ENCODE data around the gene CEP152.

The CEP152 gene

DNA sequence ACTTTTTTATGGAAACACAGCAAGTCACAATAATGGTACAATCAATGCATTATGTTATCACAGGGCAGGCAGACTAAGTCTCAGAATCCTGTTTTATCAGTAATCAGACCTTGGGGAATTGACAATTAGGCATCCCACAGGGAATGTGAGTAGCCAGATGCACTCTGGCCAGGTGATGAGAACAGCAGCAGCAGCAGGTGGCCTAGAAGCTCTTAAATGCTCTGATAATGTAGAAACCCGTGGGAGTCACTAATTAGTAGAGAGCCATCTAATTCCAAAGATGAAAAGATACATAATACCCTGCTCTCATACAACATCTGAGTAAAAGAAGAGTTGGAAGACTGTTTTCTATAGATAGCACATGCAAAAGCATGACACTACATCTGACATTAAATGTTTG lies 12.6 kb downstream of the CEP152 start:
- H3K4me2 ChIP-seq (ENCODE audit: low read length) = no peak overlapping the region

DNA sequence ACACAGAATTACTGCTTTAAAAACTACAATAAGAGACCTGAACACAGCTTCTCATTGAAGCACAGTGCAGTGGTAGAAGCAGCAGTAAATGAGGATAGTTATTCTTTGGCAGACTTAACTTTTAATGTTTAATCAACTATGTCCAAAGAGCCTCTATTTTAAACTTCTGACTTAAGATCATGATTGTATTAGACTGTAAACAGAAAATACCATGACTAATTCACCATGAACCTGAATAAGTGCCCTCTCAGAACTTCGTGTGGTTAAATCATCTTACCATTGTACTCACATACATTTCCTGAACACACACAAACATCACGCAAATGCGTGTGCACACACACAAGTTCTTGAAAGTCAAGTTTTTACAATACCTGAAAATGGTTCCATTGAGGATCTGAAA lies 13.9 kb downstream of the CEP152 start:
- Histone ChIP-seq H2AFZ (ENCODE audit: insufficient read depth, low read length, poor library complexity) (no peak overlapping the region), H3K79me1 (ENCODE audit: low read length) (no peaks in the 10 kb centered on the region), H3K4me2 (ENCODE audit: low read length) (no peak overlapping the region), H2AK5ac (ENCODE audit: low read length) (no peak overlapping the region), H3K4me3 (ENCODE audit: low read depth, low read length) (no peak overlapping the region), H3K9me3 (ENCODE audit: insufficient read depth, low read depth, low read length) (no peaks in the 10 kb centered on the region), H2BK12ac (ENCODE audit: low read length) (no peak overlapping the region), H3K14ac (ENCODE audit: low read length) (no peak overlapping the region), H3K23ac (ENCODE audit: low read length) (no peak overlapping the region), H4K91ac (ENCODE audit: low read depth, low read length) (no peak overlapping the region), H3K18ac (ENCODE audit: low read length) (no peak overlapping the region), H3K4me1 (ENCODE audit: control insufficient read depth in 1 of 2, insufficient read depth in 2 of 2, low read length in 2 of 2) (peaks cover 0 to 2% of the 10 kb centered on the region in 2 experiments), H4K12ac (ENCODE audit: low read depth, low read length) (no peak overlapping the region), H3K27ac (ENCODE audit: low read depth, low read length) (no peak overlapping the region), H3K36me3 (ENCODE audit: control insufficient read depth in 1 of 2, insufficient read depth in 2 of 2, low read length in 2 of 2) (peaks cover 0 to 7% of the 10 kb centered on the region in 2 experiments), H4K8ac (ENCODE audit: low read depth, low read length) (no peak overlapping the region), H3K4ac (ENCODE audit: low read depth, low read length) (no peak overlapping the region), H3K79me2 (ENCODE audit: control insufficient read depth, insufficient read depth, low read length, poor library complexity) (no peaks in the 10 kb centered on the region), H3K27me3 (ENCODE audit: insufficient read depth, low read length) (no peaks in the 10 kb centered on the region), H2BK120ac (ENCODE audit: insufficient read depth, low read length, poor library complexity) (no peak overlapping the region), H2BK5ac (ENCODE audit: low read depth, low read length, poor library complexity) (no peak overlapping the region), H3K9ac (ENCODE audit: low read length) (no peak overlapping the region)
- WGBS (ENCODE audit: extremely low coverage, insufficient coverage, insufficient read length) = no CpG with 5 or more reads among the region's 3 CpGs
- no peak for DNase-seq

More for the DNA sequence above, 12.6 kb downstream of the CEP152 start:
- Histone ChIP-seq H3K23ac (ENCODE audit: low read length) (no peak overlapping the region), H3K4me1 (ENCODE audit: control insufficient read depth in 1 of 2, insufficient read depth in 2 of 2, low read length in 2 of 2) (peaks cover 0 to 2% of the 10 kb centered on the region in 2 experiments), H3K79me1 (ENCODE audit: low read length) (no peaks in the 10 kb centered on the region), H2BK12ac (ENCODE audit: low read length) (no peak overlapping the region), H2AK5ac (ENCODE audit: low read length) (no peak overlapping the region), H2AFZ (ENCODE audit: insufficient read depth, low read length, poor library complexity) (no peak overlapping the region), H3K9me3 (ENCODE audit: insufficient read depth, low read depth, low read length) (no peaks in the 10 kb centered on the region), H4K12ac (ENCODE audit: low read depth, low read length) (no peak overlapping the region), H3K14ac (ENCODE audit: low read length) (no peak overlapping the region), H3K27ac (ENCODE audit: low read depth, low read length) (no peak overlapping the region), H2BK120ac (ENCODE audit: insufficient read depth, low read length, poor library complexity) (no peak overlapping the region), H3K18ac (ENCODE audit: low read length) (no peak overlapping the region), H2BK5ac (ENCODE audit: low read depth, low read length, poor library complexity) (no peak overlapping the region), H3K36me3 (ENCODE audit: control insufficient read depth in 1 of 2, insufficient read depth in 2 of 2, low read length in 2 of 2) (peaks cover 0 to 1% of the 10 kb centered on the region in 2 experiments), H3K79me2 (ENCODE audit: control insufficient read depth, insufficient read depth, low read length, poor library complexity) (no peaks in the 10 kb centered on the region), H4K91ac (ENCODE audit: low read depth, low read length) (no peak overlapping the region), H3K9ac (ENCODE audit: low read length) (no peak overlapping the region), H4K8ac (ENCODE audit: low read depth, low read length) (no peak overlapping the region), H3K4me3 (ENCODE audit: low read depth, low read length) (no peak overlapping the region), H3K4ac (ENCODE audit: low read depth, low read length) (no peak overlapping the region), H3K27me3 (ENCODE audit: insufficient read depth, low read length) (no peaks in the 10 kb centered on the region)
- no CpG with 5 or more reads among the region's 1 CpG for WGBS (ENCODE audit: extremely low coverage, insufficient coverage, insufficient read length)
- DNase-seq = no peak

DNA sequence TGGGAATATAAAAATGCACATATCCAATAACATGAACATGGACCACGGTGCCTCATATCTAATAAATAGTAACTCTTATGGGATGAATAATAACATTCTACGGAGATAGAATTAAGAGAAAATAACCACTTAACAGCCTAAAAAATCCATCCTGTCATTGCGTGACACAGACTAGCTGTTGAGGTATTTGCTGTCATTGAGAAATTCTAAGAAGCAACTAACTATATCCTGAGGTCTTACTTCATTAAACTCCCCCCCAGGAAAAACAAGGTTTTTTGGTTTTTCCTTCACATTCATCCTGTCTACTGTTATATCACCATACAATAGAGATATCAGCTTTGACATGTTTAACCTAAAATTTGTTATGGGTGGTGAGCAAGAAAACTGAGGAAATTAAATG lies 14.3 kb downstream of the CEP152 start:
- Histone ChIP-seq H2AFZ (ENCODE audit: insufficient read depth, low read length, poor library complexity) (no peak overlapping the region), H2BK12ac (ENCODE audit: low read length) (no peak overlapping the region), H3K9ac (ENCODE audit: low read length) (no peak overlapping the region), H3K4me2 (ENCODE audit: low read length) (no peak overlapping the region), H3K36me3 (ENCODE audit: control insufficient read depth in 1 of 2, insufficient read depth in 2 of 2, low read length in 2 of 2) (peaks cover 0 to 7% of the 10 kb centered on the region in 2 experiments), H3K27ac (ENCODE audit: low read depth, low read length) (no peak overlapping the region), H3K9me3 (ENCODE audit: insufficient read depth, low read depth, low read length) (no peaks in the 10 kb centered on the region), H3K27me3 (ENCODE audit: insufficient read depth, low read length) (no peaks in the 10 kb centered on the region), H3K14ac (ENCODE audit: low read length) (no peak overlapping the region), H3K4me1 (ENCODE audit: control insufficient read depth in 1 of 2, insufficient read depth in 2 of 2, low read length in 2 of 2) (peaks cover 0 to 2% of the 10 kb centered on the region in 2 experiments), H3K79me2 (ENCODE audit: control insufficient read depth, insufficient read depth, low read length, poor library complexity) (no peaks in the 10 kb centered on the region), H3K18ac (ENCODE audit: low read length) (no peak overlapping the region), H3K23ac (ENCODE audit: low read length) (no peak overlapping the region), H2BK5ac (ENCODE audit: low read depth, low read length, poor library complexity) (no peak overlapping the region), H2BK120ac (ENCODE audit: insufficient read depth, low read length, poor library complexity) (no peak overlapping the region), H4K91ac (ENCODE audit: low read depth, low read length) (no peak overlapping the region), H2AK5ac (ENCODE audit: low read length) (no peak overlapping the region), H4K12ac (ENCODE audit: low read depth, low read length) (no peak overlapping the region), H3K4ac (ENCODE audit: low read depth, low read length) (no peak overlapping the region), H3K4me3 (ENCODE audit: low read depth, low read length) (no peak overlapping the region), H4K8ac (ENCODE audit: low read depth, low read length) (no peak overlapping the region), H3K79me1 (ENCODE audit: low read length) (no peaks in the 10 kb centered on the region)
- no CpG with 5 or more reads among the region's 3 CpGs for WGBS (ENCODE audit: extremely low coverage, insufficient coverage, insufficient read length)
- DNase-seq = no peak

DNA sequence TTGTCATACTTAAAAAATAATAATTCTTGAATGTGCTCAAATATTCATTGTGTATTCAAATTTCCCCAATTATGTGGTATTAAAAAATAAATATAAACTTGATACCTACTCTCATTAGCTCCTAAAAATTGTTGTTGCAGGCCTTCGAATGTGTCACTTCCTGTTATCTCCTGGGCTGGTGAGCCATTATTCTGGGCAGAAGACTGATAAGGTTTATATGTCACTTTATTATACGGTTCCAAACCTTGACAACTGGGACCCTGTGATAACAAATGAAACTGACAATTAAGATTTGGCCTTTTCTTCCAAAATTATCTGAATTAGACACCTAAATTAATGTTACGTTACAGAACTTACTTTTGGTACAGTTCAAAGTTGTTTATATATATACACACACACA lies 15.0 kb downstream of the CEP152 start:
- H3K4me1 ChIP-seq (ENCODE audit: control insufficient read depth in 1 of 2, insufficient read depth in 2 of 2, low read length in 2 of 2) = peaks cover 0 to 2% of the 10 kb centered on the region in 2 experiments
- no peak overlapping the region for H3K9ac ChIP-seq (ENCODE audit: low read length)
- no peaks in the 10 kb centered on the region for H3K79me2 ChIP-seq (ENCODE audit: control insufficient read depth, insufficient read depth, low read length, poor library complexity)
- DNase-seq = no peak
- no peak overlapping the region for H2BK5ac ChIP-seq (ENCODE audit: low read depth, low read length, poor library complexity)
- H2AK5ac ChIP-seq (ENCODE audit: low read length) = no peak overlapping the region
- no CpG with 5 or more reads among the region's 3 CpGs for WGBS (ENCODE audit: extremely low coverage, insufficient coverage, insufficient read length)
- no peak overlapping the region for H4K12ac ChIP-seq (ENCODE audit: low read depth, low read length)
- H3K36me3 ChIP-seq (ENCODE audit: control insufficient read depth in 1 of 2, insufficient read depth in 2 of 2, low read length in 2 of 2) = peaks cover 0 to 7% of the 10 kb centered on the region in 2 experiments
- no peak overlapping the region for H4K91ac ChIP-seq (ENCODE audit: low read depth, low read length)
- no peak overlapping the region for H3K4me2 ChIP-seq (ENCODE audit: low read length)
- no peak overlapping the region for H3K27ac ChIP-seq (ENCODE audit: low read depth, low read length)
- H2AFZ ChIP-seq (ENCODE audit: insufficient read depth, low read length, poor library complexity) = no peak overlapping the region
- H3K9me3 ChIP-seq (ENCODE audit: insufficient read depth, low read depth, low read length) = no peaks in the 10 kb centered on the region
- H2BK12ac ChIP-seq (ENCODE audit: low read length) = no peak overlapping the region
- no peaks in the 10 kb centered on the region for H3K27me3 ChIP-seq (ENCODE audit: insufficient read depth, low read length)
- no peak overlapping the region for H3K4ac ChIP-seq (ENCODE audit: low read depth, low read length)
- H4K8ac ChIP-seq (ENCODE audit: low read depth, low read length) = no peak overlapping the region
- H3K4me3 ChIP-seq (ENCODE audit: low read depth, low read length) = no peak overlapping the region
- H2BK120ac ChIP-seq (ENCODE audit: insufficient read depth, low read length, poor library complexity) = no peak overlapping the region
- no peak overlapping the region for H3K14ac ChIP-seq (ENCODE audit: low read length)
- no peak overlapping the region for H3K23ac ChIP-seq (ENCODE audit: low read length)
- no peak overlapping the region for H3K18ac ChIP-seq (ENCODE audit: low read length)
- no peaks in the 10 kb centered on the region for H3K79me1 ChIP-seq (ENCODE audit: low read length)

Data from trophoblast cell (in vitro differentiated cells and primary cell).